Measurements from ENCODE around the gene SLC38A7.

DNA sequence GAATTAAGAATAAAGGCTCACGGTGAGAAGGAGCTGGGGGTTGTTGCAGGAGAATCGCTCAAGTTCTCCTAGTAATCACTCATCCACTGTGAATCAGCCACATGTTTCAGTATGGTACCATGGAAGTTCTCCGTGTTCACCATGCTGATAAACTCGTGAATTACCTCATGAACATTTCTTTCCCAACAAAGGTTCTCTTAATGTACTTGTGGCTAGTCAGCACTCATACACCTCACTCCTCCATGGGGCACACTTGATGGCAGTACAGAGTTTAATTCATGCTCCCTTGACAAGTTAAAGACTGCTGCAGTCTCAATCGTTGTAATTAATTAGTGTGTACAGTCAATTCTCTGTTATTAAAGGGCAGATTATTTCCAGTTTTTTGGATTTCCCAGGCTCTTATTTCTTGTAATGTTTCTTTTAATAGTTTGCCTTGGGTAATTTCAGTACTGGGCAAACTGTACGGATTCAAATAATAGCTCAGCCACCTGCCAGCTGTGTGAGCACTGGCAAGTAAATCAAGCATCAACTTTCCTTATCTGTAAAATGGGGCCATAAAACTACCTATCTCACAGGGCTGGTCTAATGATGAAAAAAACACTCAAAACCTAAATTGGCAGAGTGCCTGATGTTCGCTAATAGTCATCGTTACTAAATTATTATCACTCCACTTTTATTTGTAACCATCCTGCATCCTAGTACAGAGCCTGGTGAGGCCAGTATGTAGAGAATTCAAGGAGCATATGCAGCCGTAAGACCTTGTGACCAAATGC, 43.4 kb upstream of the SLC38A7 start:
- TF ChIP-seq EZH2 (IDR thresholded peaks at IDR 0.05; ENCODE audit: insufficient read depth, poor library complexity, severe bottlenecking) (no peak), EZH2phosphoT487 (IDR thresholded peaks at IDR 0.05; ENCODE audit: insufficient read depth, low read depth) (no peak)
